GM23338 (cell line): ENCODE measurements around the gene CCR8. TPM values are rescaled to one million over a fixed set of nuclear protein-coding genes. Genes with fewer than 3 reads are reported as not detected.
A peak's percentile ranks its signal among the peaks of the same experiment; 100 is the strongest.

Experiments
- ATAC-seq: fragments of 200-7000 bp; cut with Tn5 transposase; 3 replicates; pipeline ENCODE4 v1.9.1; 2020
- DNase-seq: peaks from one replicate; pipeline ENCODE4 v3.0.0-alpha.2; 2015; ENCODE audit warnings: low spot score
- H2AFZ ChIP-seq: fragments of 200-600 bp; sonication (generic); 2 replicates; pipeline ENCODE4 v1.8.0; 2016; ENCODE audit warnings: antibody characterized with exemption, mild to moderate bottlenecking, moderate library complexity
- H3F3A ChIP-seq: fragments of 200-600 bp; sonication (generic); replicated peaks from 2 replicates; pipeline ENCODE4 v1.8.0; 2017; ENCODE audit warnings: antibody characterized with exemption, mixed run types, low read depth
- H3K27ac ChIP-seq: fragments of 200-600 bp; sonication (generic); 2 replicates; pipeline ENCODE4 v1.6.1; 2016; ENCODE audit warnings: low read depth
- H3K27me3 ChIP-seq: fragments of 200-600 bp; sonication (generic); 2 replicates; pipeline ENCODE4 v1.8.0; 2016; ENCODE audit warnings: mild to moderate bottlenecking, mixed run types, moderate library complexity; ENCODE audit not compliant: insufficient read depth
- H3K36me3 ChIP-seq: fragments of 200-600 bp; sonication (generic); 2 replicates; pipeline ENCODE4 v1.8.0; 2016; ENCODE audit warnings: mild to moderate bottlenecking; ENCODE audit not compliant: insufficient read depth
- H3K4me1 ChIP-seq: fragments of 200-600 bp; sonication (generic); 2 replicates; pipeline ENCODE4 v1.8.0; 2016; ENCODE audit warnings: mild to moderate bottlenecking, moderate library complexity; ENCODE audit not compliant: insufficient read depth
- H3K4me2 ChIP-seq: fragments of 200-600 bp; sonication (generic); 2 replicates; pipeline ENCODE4 v1.7.1; 2017; ENCODE audit warnings: mixed run types
- H3K4me3 ChIP-seq: fragments of 200-600 bp; sonication (generic); 2 replicates; pipeline ENCODE4 v1.6.1; 2016; ENCODE audit warnings: mixed run types
- H3K79me2 ChIP-seq: fragments of 200-600 bp; sonication (generic); replicated peaks from 2 replicates; pipeline ENCODE4 v1.8.0; 2017; ENCODE audit warnings: mild to moderate bottlenecking; ENCODE audit not compliant: insufficient read depth
- H3K9me2 ChIP-seq: fragments of 200-600 bp; sonication (generic); 2 replicates; pipeline ENCODE4 v1.8.0; 2017; ENCODE audit not compliant: insufficient read depth
- H4K20me1 ChIP-seq: fragments of 200-600 bp; sonication (generic); replicated peaks from 2 replicates; pipeline ENCODE4 v1.8.0; 2017; ENCODE audit warnings: mild to moderate bottlenecking; ENCODE audit not compliant: insufficient read depth
- H3K27ac Mint-ChIP-seq: 2 replicates; pipeline ENCODE4 v1.8.0; 2020; ENCODE audit warnings: inconsistent platforms, mild to moderate bottlenecking, moderate library complexity, mixed read lengths
- H3K27me3 Mint-ChIP-seq: 3 replicates; pipeline ENCODE4 v1.8.0; 2022; ENCODE audit warnings: low read depth, mild to moderate bottlenecking, moderate library complexity, mixed read lengths, inconsistent platforms; ENCODE audit not compliant: insufficient read depth, poor library complexity
- H3K36me3 Mint-ChIP-seq: 3 replicates; pipeline ENCODE4 v1.8.0; 2021; ENCODE audit warnings: low read depth, mild to moderate bottlenecking, inconsistent platforms, moderate library complexity, mixed read lengths
- H3K4me1 Mint-ChIP-seq: 3 replicates; pipeline ENCODE4 v1.8.0; 2020; ENCODE audit warnings: mild to moderate bottlenecking, inconsistent platforms, mixed read lengths
- H3K4me3 Mint-ChIP-seq: 3 replicates; pipeline ENCODE4 v1.8.0; 2021; ENCODE audit warnings: moderate library complexity, mild to moderate bottlenecking, inconsistent platforms, mixed read lengths
- H3K9me3 Mint-ChIP-seq: 3 replicates; pipeline ENCODE4 v1.8.0; 2020; ENCODE audit warnings: moderate library complexity, mild to moderate bottlenecking, inconsistent platforms, mixed read lengths
- EZH2phosphoT487 ChIP-seq: fragments of 200-600 bp; sonication (generic); IDR thresholded peaks from one replicate; pipeline ENCODE4 v1.8.1; 2018; ENCODE audit warnings: antibody characterized with exemption; ENCODE audit not compliant: unreplicated experiment
- JUNB ChIP-seq: IDR thresholded peaks from one replicate; pipeline ENCODE4 v1.6.1; 2016; ENCODE audit warnings: antibody characterized with exemption; ENCODE audit not compliant: unreplicated experiment
- NANOG ChIP-seq: IDR thresholded peaks from 2 replicates; pipeline ENCODE4 v1.6.1; 2016; ENCODE audit warnings: antibody characterized with exemption, borderline replicate concordance
- STAT1 ChIP-seq: IDR thresholded peaks from one replicate; pipeline ENCODE4 v1.6.1; 2016; ENCODE audit warnings: antibody characterized with exemption; ENCODE audit not compliant: unreplicated experiment
- ZNF331 ChIP-seq: fragments of 250-450 bp; sonication (Bioruptor Pico); IDR thresholded peaks from 2 replicates; pipeline ENCODE4 v1.5.0; 2020; ENCODE audit warnings: low read depth, mild to moderate bottlenecking, moderate library complexity
- polyA plus RNA-seq: library from polyadenylated mRNA; unstranded; fragments of >200 nt; fragmentation: Nextera tagmentation; extraction: Ambion mirVana; gene quantifications from 2 replicates; pipeline ENCODE4 v1.2.1, GENCODE V29; 2016
- total RNA-seq: library from RNA; depleted of rRNA; stranded (reverse); fragments of >200 nt; shearing (Covaris generic); gene quantifications from 2 replicates; pipeline ENCODE4 v1.2.3, GENCODE V29; 2014
- TF ChIP-seq, protein P1 (sequence below): fragments of 250-450 bp; sonication (Bioruptor Pico); IDR thresholded peaks from 2 replicates; pipeline ENCODE4 v1.5.0; 2020; ENCODE audit warnings: mild to moderate bottlenecking, moderate library complexity
- TF ChIP-seq, protein P2 (sequence below): IDR thresholded peaks from one replicate; pipeline ENCODE4 v1.6.1; 2018; ENCODE audit warnings: antibody characterized with exemption; ENCODE audit not compliant: unreplicated experiment
- TF ChIP-seq, protein P3 (sequence below), 2 experiments: fragments of 200-600 bp in 1 of 2; sonication (generic) in 1 of 2; conservative IDR thresholded peaks; 2 replicates each; pipeline versions ENCODE4 v1.5.1 to v1.6.1; 2016 to 2017; ENCODE audit warnings: antibody characterized with exemption in 2 of 2, low read depth in 2 of 2, mild to moderate bottlenecking in 2 of 2, moderate library complexity in 1 of 2

CCR8 gene
- total and polyA plus RNA-seq, 2 experiments from 2014 or later: 0.55 TPM; not detected in 1

DNA sequence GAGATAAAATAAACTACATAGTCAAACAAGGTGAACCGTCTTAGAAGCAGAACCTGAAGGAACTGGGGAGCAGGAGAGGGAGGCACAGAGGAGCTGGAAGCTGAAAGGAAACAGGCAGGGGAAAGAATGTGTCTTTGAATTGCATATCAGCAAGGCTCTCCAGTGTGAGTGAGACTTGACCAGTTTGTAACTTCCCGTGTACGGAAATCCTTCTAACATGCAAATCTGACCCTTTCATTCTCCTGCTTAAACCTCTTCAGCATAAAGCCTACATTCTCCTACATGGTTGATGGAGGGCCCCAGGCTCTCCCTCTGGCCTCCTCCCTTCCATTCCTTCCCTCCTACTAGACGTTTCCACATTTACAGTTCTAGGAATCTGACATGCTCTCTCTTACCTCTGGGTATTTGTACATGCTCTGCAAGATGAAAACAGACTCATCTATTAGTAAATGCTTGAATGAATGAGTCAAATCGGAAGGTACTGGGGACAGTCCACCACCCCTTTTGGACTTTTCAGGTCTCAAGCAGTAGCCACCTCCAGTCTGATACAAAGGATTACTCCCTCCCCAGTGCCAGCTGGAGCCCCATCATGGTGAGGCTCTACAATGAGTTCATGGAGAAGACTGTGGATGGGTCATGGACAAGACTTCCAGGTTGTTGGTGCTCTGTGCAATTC is 47.6 kb downstream of the CCR8 start (continued):
- TF ChIP-seq, protein P1, sequence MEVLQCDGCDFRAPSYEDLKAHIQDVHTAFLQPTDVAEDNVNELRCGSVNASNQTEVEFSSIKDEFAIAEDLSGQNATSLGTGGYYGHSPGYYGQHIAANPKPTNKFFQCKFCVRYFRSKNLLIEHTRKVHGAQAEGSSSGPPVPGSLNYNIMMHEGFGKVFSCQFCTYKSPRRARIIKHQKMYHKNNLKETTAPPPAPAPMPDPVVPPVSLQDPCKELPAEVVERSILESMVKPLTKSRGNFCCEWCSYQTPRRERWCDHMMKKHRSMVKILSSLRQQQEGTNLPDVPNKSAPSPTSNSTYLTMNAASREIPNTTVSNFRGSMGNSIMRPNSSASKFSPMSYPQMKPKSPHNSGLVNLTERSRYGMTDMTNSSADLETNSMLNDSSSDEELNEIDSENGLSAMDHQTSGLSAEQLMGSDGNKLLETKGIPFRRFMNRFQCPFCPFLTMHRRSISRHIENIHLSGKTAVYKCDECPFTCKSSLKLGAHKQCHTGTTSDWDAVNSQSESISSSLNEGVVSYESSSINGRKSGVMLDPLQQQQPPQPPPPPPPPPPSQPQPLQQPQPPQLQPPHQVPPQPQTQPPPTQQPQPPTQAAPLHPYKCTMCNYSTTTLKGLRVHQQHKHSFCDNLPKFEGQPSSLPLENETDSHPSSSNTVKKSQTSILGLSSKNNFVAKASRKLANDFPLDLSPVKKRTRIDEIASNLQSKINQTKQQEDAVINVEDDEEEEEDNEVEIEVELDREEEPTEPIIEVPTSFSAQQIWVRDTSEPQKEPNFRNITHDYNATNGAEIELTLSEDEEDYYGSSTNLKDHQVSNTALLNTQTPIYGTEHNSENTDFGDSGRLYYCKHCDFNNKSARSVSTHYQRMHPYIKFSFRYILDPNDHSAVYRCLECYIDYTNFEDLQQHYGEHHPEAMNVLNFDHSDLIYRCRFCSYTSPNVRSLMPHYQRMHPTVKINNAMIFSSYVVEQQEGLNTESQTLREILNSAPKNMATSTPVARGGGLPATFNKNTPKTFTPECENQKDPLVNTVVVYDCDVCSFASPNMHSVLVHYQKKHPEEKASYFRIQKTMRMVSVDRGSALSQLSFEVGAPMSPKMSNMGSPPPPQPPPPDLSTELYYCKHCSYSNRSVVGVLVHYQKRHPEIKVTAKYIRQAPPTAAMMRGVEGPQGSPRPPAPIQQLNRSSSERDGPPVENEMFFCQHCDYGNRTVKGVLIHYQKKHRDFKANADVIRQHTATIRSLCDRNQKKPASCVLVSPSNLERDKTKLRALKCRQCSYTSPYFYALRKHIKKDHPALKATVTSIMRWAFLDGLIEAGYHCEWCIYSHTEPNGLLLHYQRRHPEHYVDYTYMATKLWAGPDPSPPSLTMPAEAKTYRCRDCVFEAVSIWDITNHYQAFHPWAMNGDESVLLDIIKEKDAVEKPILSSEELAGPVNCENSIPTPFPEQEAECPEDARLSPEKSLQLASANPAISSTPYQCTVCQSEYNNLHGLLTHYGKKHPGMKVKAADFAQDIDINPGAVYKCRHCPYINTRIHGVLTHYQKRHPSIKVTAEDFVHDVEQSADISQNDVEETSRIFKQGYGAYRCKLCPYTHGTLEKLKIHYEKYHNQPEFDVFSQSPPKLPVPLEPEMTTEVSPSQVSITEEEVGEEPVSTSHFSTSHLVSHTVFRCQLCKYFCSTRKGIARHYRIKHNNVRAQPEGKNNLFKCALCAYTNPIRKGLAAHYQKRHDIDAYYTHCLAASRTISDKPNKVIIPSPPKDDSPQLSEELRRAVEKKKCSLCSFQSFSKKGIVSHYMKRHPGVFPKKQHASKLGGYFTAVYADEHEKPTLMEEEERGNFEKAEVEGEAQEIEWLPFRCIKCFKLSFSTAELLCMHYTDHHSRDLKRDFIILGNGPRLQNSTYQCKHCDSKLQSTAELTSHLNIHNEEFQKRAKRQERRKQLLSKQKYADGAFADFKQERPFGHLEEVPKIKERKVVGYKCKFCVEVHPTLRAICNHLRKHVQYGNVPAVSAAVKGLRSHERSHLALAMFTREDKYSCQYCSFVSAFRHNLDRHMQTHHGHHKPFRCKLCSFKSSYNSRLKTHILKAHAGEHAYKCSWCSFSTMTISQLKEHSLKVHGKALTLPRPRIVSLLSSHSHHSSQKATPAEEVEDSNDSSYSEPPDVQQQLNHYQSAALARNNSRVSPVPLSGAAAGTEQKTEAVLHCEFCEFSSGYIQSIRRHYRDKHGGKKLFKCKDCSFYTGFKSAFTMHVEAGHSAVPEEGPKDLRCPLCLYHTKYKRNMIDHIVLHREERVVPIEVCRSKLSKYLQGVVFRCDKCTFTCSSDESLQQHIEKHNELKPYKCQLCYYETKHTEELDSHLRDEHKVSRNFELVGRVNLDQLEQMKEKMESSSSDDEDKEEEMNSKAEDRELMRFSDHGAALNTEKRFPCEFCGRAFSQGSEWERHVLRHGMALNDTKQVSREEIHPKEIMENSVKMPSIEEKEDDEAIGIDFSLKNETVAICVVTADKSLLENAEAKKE (CRISPR knock-in tag): no peak
- TF ChIP-seq JUNB (no peak), EZH2phosphoT487 (no peak)
- TF ChIP-seq, protein P2, sequence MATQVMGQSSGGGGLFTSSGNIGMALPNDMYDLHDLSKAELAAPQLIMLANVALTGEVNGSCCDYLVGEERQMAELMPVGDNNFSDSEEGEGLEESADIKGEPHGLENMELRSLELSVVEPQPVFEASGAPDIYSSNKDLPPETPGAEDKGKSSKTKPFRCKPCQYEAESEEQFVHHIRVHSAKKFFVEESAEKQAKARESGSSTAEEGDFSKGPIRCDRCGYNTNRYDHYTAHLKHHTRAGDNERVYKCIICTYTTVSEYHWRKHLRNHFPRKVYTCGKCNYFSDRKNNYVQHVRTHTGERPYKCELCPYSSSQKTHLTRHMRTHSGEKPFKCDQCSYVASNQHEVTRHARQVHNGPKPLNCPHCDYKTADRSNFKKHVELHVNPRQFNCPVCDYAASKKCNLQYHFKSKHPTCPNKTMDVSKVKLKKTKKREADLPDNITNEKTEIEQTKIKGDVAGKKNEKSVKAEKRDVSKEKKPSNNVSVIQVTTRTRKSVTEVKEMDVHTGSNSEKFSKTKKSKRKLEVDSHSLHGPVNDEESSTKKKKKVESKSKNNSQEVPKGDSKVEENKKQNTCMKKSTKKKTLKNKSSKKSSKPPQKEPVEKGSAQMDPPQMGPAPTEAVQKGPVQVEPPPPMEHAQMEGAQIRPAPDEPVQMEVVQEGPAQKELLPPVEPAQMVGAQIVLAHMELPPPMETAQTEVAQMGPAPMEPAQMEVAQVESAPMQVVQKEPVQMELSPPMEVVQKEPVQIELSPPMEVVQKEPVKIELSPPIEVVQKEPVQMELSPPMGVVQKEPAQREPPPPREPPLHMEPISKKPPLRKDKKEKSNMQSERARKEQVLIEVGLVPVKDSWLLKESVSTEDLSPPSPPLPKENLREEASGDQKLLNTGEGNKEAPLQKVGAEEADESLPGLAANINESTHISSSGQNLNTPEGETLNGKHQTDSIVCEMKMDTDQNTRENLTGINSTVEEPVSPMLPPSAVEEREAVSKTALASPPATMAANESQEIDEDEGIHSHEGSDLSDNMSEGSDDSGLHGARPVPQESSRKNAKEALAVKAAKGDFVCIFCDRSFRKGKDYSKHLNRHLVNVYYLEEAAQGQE: no peak

DNA sequence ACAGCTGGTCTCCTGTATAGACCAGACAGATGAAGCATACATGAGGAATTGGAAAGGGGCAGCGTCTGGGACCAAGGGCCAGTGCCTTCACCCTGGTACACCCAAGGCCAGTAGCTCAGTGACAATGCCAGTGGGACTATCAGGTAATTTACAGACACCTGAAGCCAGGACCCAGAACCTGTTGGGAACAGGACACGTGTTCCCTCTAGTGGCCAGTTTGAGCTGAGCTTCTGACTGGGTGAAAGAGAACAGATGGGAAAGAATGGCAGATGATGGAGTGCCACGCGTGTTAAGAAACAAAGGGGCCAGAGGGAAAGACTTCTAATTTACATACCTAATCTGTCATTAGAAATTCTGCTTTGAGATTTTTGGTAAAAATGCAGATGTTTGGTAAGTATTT is 48.6 kb downstream of the CCR8 start:
- Mint-ChIP-seq H3K27me3 (peaks cover 7% of the 10 kb centered on the region), H3K4me1 (peaks cover 30% of the 10 kb centered on the region), H3K4me3 (no peak overlapping the region), H3K9me3 (peaks cover 10% of the 10 kb centered on the region), H3K27ac (no peak overlapping the region), H3K36me3 (peaks cover 12% of the 10 kb centered on the region)
- H3K27me3 ChIP-seq: no peaks in the 10 kb centered on the region
- no peaks in the 10 kb centered on the region for H3F3A ChIP-seq
- H3K4me1 ChIP-seq: peaks cover 13% of the 10 kb centered on the region; the same call in 1 of the 2 replicates
- DNase-seq (peak; percentile 92), ATAC-seq (peak; percentile 94)
- 0 out of 2 replicates have a peak, but pooled peaks cover 3% of the 10 kb centered on the region for H3K79me2 ChIP-seq
- no peak overlapping the region for H3K4me2 ChIP-seq
- no peaks in the 10 kb centered on the region for H4K20me1 ChIP-seq
- no peaks in the 10 kb centered on the region for H3K36me3 ChIP-seq
- H3K9me2 ChIP-seq: no peaks in the 10 kb centered on the region
- TF ChIP-seq ZNF331 (CRISPR knock-in tag) (no peak), NANOG (no peak), EZH2phosphoT487 (no peak), STAT1 (no peak)
- TF ChIP-seq, protein P3, sequence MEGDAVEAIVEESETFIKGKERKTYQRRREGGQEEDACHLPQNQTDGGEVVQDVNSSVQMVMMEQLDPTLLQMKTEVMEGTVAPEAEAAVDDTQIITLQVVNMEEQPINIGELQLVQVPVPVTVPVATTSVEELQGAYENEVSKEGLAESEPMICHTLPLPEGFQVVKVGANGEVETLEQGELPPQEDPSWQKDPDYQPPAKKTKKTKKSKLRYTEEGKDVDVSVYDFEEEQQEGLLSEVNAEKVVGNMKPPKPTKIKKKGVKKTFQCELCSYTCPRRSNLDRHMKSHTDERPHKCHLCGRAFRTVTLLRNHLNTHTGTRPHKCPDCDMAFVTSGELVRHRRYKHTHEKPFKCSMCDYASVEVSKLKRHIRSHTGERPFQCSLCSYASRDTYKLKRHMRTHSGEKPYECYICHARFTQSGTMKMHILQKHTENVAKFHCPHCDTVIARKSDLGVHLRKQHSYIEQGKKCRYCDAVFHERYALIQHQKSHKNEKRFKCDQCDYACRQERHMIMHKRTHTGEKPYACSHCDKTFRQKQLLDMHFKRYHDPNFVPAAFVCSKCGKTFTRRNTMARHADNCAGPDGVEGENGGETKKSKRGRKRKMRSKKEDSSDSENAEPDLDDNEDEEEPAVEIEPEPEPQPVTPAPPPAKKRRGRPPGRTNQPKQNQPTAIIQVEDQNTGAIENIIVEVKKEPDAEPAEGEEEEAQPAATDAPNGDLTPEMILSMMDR (conservative IDR thresholded peaks at IDR 0.05; ENCODE audit: low read depth in 2 of 2): peak; percentile 88 to 97
- no peak overlapping the region for H2AFZ ChIP-seq
- H3K4me3 ChIP-seq: no peak overlapping the region
- no peak overlapping the region for H3K27ac ChIP-seq
